NCI-H128 (cell line): ENCODE measurements around the gene SERPINE1.

Experiments used
- DNase-seq: peaks from one replicate; lab custom pipeline; 2025; ENCODE audit not compliant: unreplicated experiment; lab: John Stamatoyannopoulos, UW

The SERPINE1 gene

GRCh38 chr7:101185258-101185839 is 58.4 kb downstream of the SERPINE1 start:
- DNase-seq, result no peak

GRCh38 chr7:101186194-101186593 is 59.3 kb downstream of the SERPINE1 start:
- no peak for DNase-seq

GRCh38 chr7:101186844-101187428 is 60.0 kb downstream of the SERPINE1 start:
- DNase-seq, result no peak
